Keratinocyte (primary cell): ENCODE results near the gene PDK1. TPM values are rescaled to one million over a fixed set of nuclear protein-coding genes. Genes with fewer than 3 reads are reported as not detected.

Experiments used
- DNase-seq: peaks from one replicate; pipeline ENCODE4 v3.0.0-alpha.2; 2011; ENCODE audit warnings: low read depth, missing footprints, low spot score
- FAIRE-seq: peaks from 2 replicates; lab custom pipeline; 2011; peaks lifted over from hg19 to GRCh38; lab: Jason Lieb, UNC
- H2AFZ ChIP-seq: 2 replicates; pipeline ENCODE4 v1.6.0; 2012; ENCODE audit warnings: low read length, control low read depth, inconsistent platforms; ENCODE audit not compliant: control insufficient read depth
- H3K27ac ChIP-seq: 2 replicates; pipeline ENCODE4 v1.5.1; 2011; ENCODE audit warnings: low read length; ENCODE audit not compliant: control insufficient read depth, insufficient read depth
- H3K27me3 ChIP-seq: 3 replicates; pipeline ENCODE4 v1.6.0; 2011; ENCODE audit warnings: low read length; ENCODE audit not compliant: control insufficient read depth, insufficient read depth; ENCODE audit errors: extremely low read depth
- H3K36me3 ChIP-seq, 2 experiments: 2 replicates in 1 of 2; 3 replicates in 1 of 2; pipeline ENCODE4 v1.5.1; 2011; ENCODE audit warnings: low read length in 2 of 2, mild to moderate bottlenecking in 1 of 2; ENCODE audit not compliant: control insufficient read depth in 2 of 2, insufficient read depth in 2 of 2; ENCODE audit errors: extremely low read depth in 1 of 2
- H3K4me1 ChIP-seq: 3 replicates; pipeline ENCODE4 v1.5.1; 2011; ENCODE audit warnings: low read length; ENCODE audit not compliant: control insufficient read depth, insufficient read depth; ENCODE audit errors: extremely low read depth
- H3K4me2 ChIP-seq: 3 replicates; pipeline ENCODE4 v1.6.0; 2011; ENCODE audit warnings: low read depth, low read length; ENCODE audit not compliant: control insufficient read depth, insufficient read depth; ENCODE audit errors: extremely low read depth
- H3K4me3 ChIP-seq, 3 experiments: fragments of 200-600 bp in 1 of 3; sonication (generic) in 1 of 3; 2 replicates in 2 of 3; 3 replicates in 1 of 3; pipeline ENCODE4 v1.5.1; 2011 to 2016; ENCODE audit warnings: low read length in 3 of 3, mild to moderate bottlenecking in 3 of 3, control low read depth in 2 of 3, inconsistent platforms in 1 of 3, low read depth in 1 of 3, mixed read lengths in 1 of 3, mixed run types in 1 of 3, moderate library complexity in 1 of 3; ENCODE audit not compliant: control insufficient read depth in 2 of 3, insufficient read depth in 2 of 3; ENCODE audit errors: extremely low read depth in 1 of 3
- H3K79me2 ChIP-seq: 2 replicates; pipeline ENCODE4 v1.6.0; 2012; ENCODE audit warnings: low read length; ENCODE audit not compliant: control insufficient read depth, insufficient read depth
- H3K9ac ChIP-seq: 3 replicates; pipeline ENCODE4 v1.6.0; 2011; ENCODE audit warnings: low read length; ENCODE audit not compliant: control insufficient read depth, insufficient read depth; ENCODE audit errors: extremely low read depth
- H3K9me1 ChIP-seq: 3 replicates; pipeline ENCODE4 v1.6.0; 2011; ENCODE audit warnings: low read length; ENCODE audit not compliant: control insufficient read depth, insufficient read depth; ENCODE audit errors: extremely low read depth
- H3K9me3 ChIP-seq: 2 replicates; pipeline ENCODE4 v1.5.1; 2012; ENCODE audit warnings: low read depth, low read length; ENCODE audit not compliant: control insufficient read depth
- H4K20me1 ChIP-seq: 3 replicates; pipeline ENCODE4 v1.6.0; 2011; ENCODE audit warnings: low read length; ENCODE audit not compliant: control insufficient read depth, insufficient read depth; ENCODE audit errors: extremely low read depth
- EZH2 ChIP-seq: IDR thresholded peaks from one replicate; pipeline ENCODE4 v1.6.1; 2012; ENCODE audit warnings: inconsistent platforms, mild to moderate bottlenecking, low read length, moderate library complexity
- dilution Hi-C: fragments of 300-500 bp; cut with MboI; formaldehyde crosslinking; loops from one replicate; pipeline ENCODE4 v1.7.0; 2020; ENCODE audit warnings: low sequenced_read_pairs; ENCODE audit not compliant: extremely low pct_ligation_motif_present
- polyA plus RNA-seq, 5 experiments: library from polyadenylated mRNA; depleted of rRNA in 3 of 5; stranded (reverse) in 3 of 5; stranded (forward) in 1 of 5; unstranded in 1 of 5; fragments of >200 nt; gene quantifications; 1 replicate in 1 of 5; 2 replicates in 3 of 5; 3 replicates in 1 of 5; pipeline versions ENCODE4 v1.2.1 to v1.2.3, GENCODE V29; 2011 to 2012; ENCODE audit warnings: missing spikeins in 2 of 5, low read depth in 1 of 5, low replicate concordance in 1 of 5
- TF ChIP-seq, protein P1 (sequence below), 3 experiments: IDR thresholded peaks in 1 of 3; conservative IDR thresholded peaks in 1 of 3; optimal IDR thresholded peaks in 1 of 3; 2 replicates in 2 of 3; 3 replicates in 1 of 3; pipeline versions ENCODE3 to v1.5.1; 2011; ENCODE audit warnings: low read length in 3 of 3, mild to moderate bottlenecking in 3 of 3, moderate library complexity in 2 of 3, control low read depth in 1 of 3, inconsistent platforms in 1 of 3; ENCODE audit not compliant: insufficient read depth in 2 of 3; ENCODE audit errors: extremely low read depth in 1 of 3

The PDK1 gene
- polyA plus RNA-seq, 1 donor (not counting 4 experiments of a cell fraction or from before 2014, with no cell fraction given): 29.2 TPM

DNA sequence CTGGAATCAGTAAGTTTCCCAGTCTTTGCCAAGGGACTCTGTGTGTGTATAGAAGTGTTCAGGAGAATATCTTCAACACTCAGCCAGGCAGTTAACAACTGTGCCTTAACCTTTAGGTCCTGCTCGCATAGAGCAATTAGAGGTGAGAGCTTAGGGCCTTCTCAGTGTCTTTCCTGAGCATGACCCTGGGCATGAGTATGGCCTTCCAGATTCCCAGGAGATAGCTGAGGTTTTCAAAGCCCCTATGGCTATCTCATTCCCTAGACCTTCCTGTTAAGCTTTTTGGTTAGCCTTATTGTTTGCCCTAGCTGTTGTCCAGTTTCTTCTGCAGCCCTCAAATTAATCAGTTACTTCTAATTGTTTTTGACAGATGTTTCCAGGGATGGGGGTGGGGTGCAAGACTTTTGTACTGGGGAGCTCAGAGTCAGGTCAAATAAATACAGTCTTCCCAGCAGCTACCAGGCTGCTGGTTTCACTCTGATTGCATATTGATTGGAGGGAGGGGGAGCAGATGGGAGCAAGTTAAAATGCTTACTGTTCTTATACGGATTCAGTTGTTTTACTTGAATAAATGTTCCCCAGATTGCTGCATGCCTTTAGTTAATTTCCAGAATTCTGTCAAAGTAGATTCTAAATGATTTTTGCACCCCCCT is 23.1 kb downstream of the PDK1 start:
- Histone ChIP-seq H3K27ac (no peak overlapping the region), H3K4me3 (no peak overlapping the region), H3K36me3 (peaks cover 7 to 10% of the 10 kb centered on the region in 2 experiments), H3K9ac (no peak overlapping the region), H3K4me1 (no peaks in the 10 kb centered on the region), H3K27me3 (no peaks in the 10 kb centered on the region), H3K9me1 (no peaks in the 10 kb centered on the region), H2AFZ (no peak overlapping the region), H3K4me2 (no peak overlapping the region), H3K9me3 (peaks cover 8% of the 10 kb centered on the region), H3K79me2 (peaks cover 3% of the 10 kb centered on the region), H4K20me1 (no peaks in the 10 kb centered on the region)
- FAIRE-seq (peak; percentile 59), DNase-seq (no peak)
- dilution Hi-C loops: no loop called here
- TF ChIP-seq, protein P1, sequence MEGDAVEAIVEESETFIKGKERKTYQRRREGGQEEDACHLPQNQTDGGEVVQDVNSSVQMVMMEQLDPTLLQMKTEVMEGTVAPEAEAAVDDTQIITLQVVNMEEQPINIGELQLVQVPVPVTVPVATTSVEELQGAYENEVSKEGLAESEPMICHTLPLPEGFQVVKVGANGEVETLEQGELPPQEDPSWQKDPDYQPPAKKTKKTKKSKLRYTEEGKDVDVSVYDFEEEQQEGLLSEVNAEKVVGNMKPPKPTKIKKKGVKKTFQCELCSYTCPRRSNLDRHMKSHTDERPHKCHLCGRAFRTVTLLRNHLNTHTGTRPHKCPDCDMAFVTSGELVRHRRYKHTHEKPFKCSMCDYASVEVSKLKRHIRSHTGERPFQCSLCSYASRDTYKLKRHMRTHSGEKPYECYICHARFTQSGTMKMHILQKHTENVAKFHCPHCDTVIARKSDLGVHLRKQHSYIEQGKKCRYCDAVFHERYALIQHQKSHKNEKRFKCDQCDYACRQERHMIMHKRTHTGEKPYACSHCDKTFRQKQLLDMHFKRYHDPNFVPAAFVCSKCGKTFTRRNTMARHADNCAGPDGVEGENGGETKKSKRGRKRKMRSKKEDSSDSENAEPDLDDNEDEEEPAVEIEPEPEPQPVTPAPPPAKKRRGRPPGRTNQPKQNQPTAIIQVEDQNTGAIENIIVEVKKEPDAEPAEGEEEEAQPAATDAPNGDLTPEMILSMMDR (optimal IDR thresholded peaks at IDR 0.05 in 1 of 3, IDR thresholded peaks at IDR 0.05 in 1 of 3, conservative IDR thresholded peaks at IDR 0.05 in 1 of 3; ENCODE audit: extremely low read depth in 1 of 3, insufficient read depth in 2 of 3, low read length in 3 of 3): no peak
- TF ChIP-seq EZH2: no peak

DNA sequence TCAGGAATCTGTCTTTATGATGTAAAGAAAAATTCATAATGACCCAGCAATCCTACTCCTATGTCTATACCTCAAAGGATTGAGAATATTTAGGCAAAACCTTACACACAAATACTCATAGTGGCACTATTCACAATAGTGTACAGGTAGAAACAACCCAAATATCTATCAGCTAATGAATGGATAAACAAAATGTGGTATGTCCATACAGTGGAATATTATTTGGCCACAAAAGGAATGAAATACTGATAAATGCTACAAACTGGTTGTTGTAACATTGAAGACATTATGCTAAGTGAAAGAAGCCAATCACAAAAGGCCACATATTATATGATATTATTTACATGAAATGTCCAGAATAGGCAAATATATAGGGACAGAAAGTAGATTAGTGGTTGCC is 24.7 kb downstream of the PDK1 start:
- TF ChIP-seq, protein P1 (optimal IDR thresholded peaks at IDR 0.05 in 1 of 3, IDR thresholded peaks at IDR 0.05 in 1 of 3, conservative IDR thresholded peaks at IDR 0.05 in 1 of 3; ENCODE audit: extremely low read depth in 1 of 3, insufficient read depth in 2 of 3, low read length in 3 of 3): no peak
- no peak for TF ChIP-seq EZH2
- H4K20me1 ChIP-seq: no peaks in the 10 kb centered on the region
- H3K36me3 ChIP-seq: peaks cover 7 to 12% of the 10 kb centered on the region in 2 experiments
- no peak overlapping the region for H2AFZ ChIP-seq
- H3K4me3 ChIP-seq: no peak overlapping the region
- DNase-seq: no peak
- peaks cover 3% of the 10 kb centered on the region for H3K79me2 ChIP-seq
- H3K27me3 ChIP-seq: no peaks in the 10 kb centered on the region
- H3K9me3 ChIP-seq: no peaks in the 10 kb centered on the region
- dilution Hi-C loops: no loop called here
- no peak overlapping the region for H3K9ac ChIP-seq
- no peaks in the 10 kb centered on the region for H3K9me1 ChIP-seq
- no peak overlapping the region for H3K4me2 ChIP-seq
- no peak for FAIRE-seq
- H3K27ac ChIP-seq: no peak overlapping the region
- H3K4me1 ChIP-seq: no peaks in the 10 kb centered on the region
